ENCODE results near the gene TMEM244. TPM values are rescaled to one million over a fixed set of nuclear protein-coding genes. Genes with fewer than 3 reads are reported as not detected.
"Not testable (repeated sequence)": the region's sequence is repeated elsewhere in the genome, so short reads cannot be mapped to it uniquely, and the experiment has no call there.

Gene TMEM244
- under 1 TPM in 1 of 10 donors, not detected in 9; 0.48 TPM for polyA plus RNA-seq (ENCODE audit: insufficient read length in 10 of 10)
- long read RNA-seq, donor 1, result 0 reads
- long read RNA-seq, donor 2, result 0 reads
- long read RNA-seq, donor 3, result 0 reads
- long read RNA-seq, donor 4, result 0 reads
- long read RNA-seq, donor 5, result 0 reads
- long read RNA-seq, donor 6, result 0 reads
- long read RNA-seq, donor 7, result 0 reads
- long read RNA-seq, donor 8, result 0 reads
- long read RNA-seq, donor 9, result 0 reads

- DNase-seq, result peak in 2 of 3 donors; percentile 38 to 64
These were observed at the start of gene TMEM244 for GRCh38 chr6:129860908-129861665. TMEM244 (minus strand) TSS chr6:129861315; CDS start chr6:129861188, 127 bp downstream.

GRCh38 chr6:129908858-129909257 lies 47.7 kb upstream of the TMEM244 start:
- DNase-seq, result no peak

GRCh38 chr6:129908356-129908755 lies 47.2 kb upstream of the TMEM244 start:
- DNase-seq, result no peak

GRCh38 chr6:129906515-129907077 lies 45.5 kb upstream of the TMEM244 start:
- no peak for DNase-seq

- DNase-seq, result no peak
These were observed 42.0 kb upstream of the TMEM244 start for GRCh38 chr6:129903082-129903481.

GRCh38 chr6:129902681-129903080 lies 41.6 kb upstream of the TMEM244 start:
- DNase-seq, result no peak

GRCh38 chr6:129901910-129902309 lies 40.8 kb upstream of the TMEM244 start:
- DNase-seq, result no peak

GRCh38 chr6:129895692-129896091 lies 34.6 kb upstream of the TMEM244 start:
- peak in 1 of 3 donors; percentile 35 for DNase-seq

- DNase-seq, result no peak
These were observed 33.8 kb upstream of the TMEM244 start for GRCh38 chr6:129894921-129895320.

- peak; percentile 16 to 58 (median 22) for DNase-seq
These were observed 32.5 kb upstream of the TMEM244 start for GRCh38 chr6:129893640-129894039.

GRCh38 chr6:129890701-129891100 lies 29.6 kb upstream of the TMEM244 start:
- DNase-seq, result no peak

- DNase-seq, result peak in 1 of 3 donors; percentile 17
These were observed 29.0 kb upstream of the TMEM244 start for GRCh38 chr6:129890164-129890563.

- DNase-seq, result peak in 1 of 3 donors; percentile 64
These were observed 28.5 kb upstream of the TMEM244 start for GRCh38 chr6:129889580-129889979.

- no peak for DNase-seq
These were observed 25.5 kb upstream of the TMEM244 start for GRCh38 chr6:129886401-129887155.

GRCh38 chr6:129884211-129884610 lies 23.1 kb upstream of the TMEM244 start:
- DNase-seq, result no peak

GRCh38 chr6:129882510-129883023 lies 21.5 kb upstream of the TMEM244 start:
- no peak for DNase-seq

GRCh38 chr6:129877894-129878293 lies 16.8 kb upstream of the TMEM244 start:
- not testable (repeated sequence) for DNase-seq

- DNase-seq, result no peak
These were observed 14.8 kb upstream of the TMEM244 start for GRCh38 chr6:129875610-129876520.

GRCh38 chr6:129874837-129875236 lies 13.7 kb upstream of the TMEM244 start:
- no peak for DNase-seq

GRCh38 chr6:129872586-129872985 lies 11.5 kb upstream of the TMEM244 start:
- no peak for DNase-seq

GRCh38 chr6:129871221-129871620 lies 10.1 kb upstream of the TMEM244 start:
- DNase-seq, result peak in 2 of 3 donors; percentile 56 to 75

All from muscle of back (tissue), 13 donors.